ENCODE results near the gene CDKN2B. TPM values are rescaled to one million over a fixed set of nuclear protein-coding genes. Genes with fewer than 3 reads are reported as not detected.
A peak's percentile ranks its signal among the peaks of the same experiment; 100 is the strongest.

Gene CDKN2B
- total RNA-seq, 2 experiments from 2014 or later: not detected

DNA sequence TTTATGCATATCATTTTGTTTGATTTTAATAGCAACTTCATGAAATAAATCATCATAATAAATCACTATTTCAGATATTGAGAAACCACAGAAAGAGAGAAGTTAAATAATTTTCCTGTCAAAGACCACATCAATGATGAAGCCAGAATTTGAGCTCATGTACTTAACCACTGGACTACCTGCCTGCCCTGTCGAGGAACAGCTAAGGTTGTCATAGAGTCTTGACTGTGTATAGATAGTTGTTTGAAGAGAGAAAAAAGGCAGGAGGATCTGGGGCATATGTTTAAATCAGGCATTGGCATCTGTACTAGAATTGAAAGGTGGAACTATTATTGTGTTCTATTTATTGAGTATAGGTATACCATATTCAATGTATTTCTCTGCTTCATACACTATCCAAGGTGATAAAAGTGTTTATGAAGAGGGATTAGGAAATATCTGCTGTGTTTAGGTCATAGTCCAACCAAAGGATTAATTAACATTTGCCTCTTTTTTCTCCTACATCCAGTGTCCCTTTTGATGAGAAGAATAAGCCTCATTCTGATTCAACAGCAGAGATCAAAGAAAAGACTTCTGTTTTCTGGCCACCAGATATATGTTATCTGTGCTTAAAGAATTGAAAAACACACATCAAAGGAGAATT, 37.3 kb upstream of the CDKN2B start:
- DNase-seq (no peak), ATAC-seq (no peak)
- CTCF ChIA-PET: interaction anchor here (1.3 to 5.7 kb wide), 3 partner anchors 9 to 73 kb away, joined by 4 to 29 read pairs (median 4); partner anchors contain the start of gene CDKN2B
- intact Hi-C loops (cut with DNase I, micrococcal nuclease): no loop called here
- Mint-ChIP-seq H3K9me3 (ENCODE audit: low read depth) (no peaks in the 10 kb centered on the region), H3K4me1 (peaks cover 8% of the 10 kb centered on the region), H3K27me3 (peaks cover 24% of the 10 kb centered on the region), H3K27ac (no peak overlapping the region), H3K36me3 (ENCODE audit: low read depth) (no peaks in the 10 kb centered on the region), H3K4me3 (no peak overlapping the region)
- POLR2A ChIA-PET: no interaction called here

GRCh38 chr9:22045423-22045822, 36.3 kb upstream of the CDKN2B start:
- CTCF ChIA-PET: interaction anchor here (0.9 to 1.7 kb wide), 3 partner anchors 8 to 232 kb away, joined by 4 read pairs; no protein-coding TSS in a partner anchor

DNA sequence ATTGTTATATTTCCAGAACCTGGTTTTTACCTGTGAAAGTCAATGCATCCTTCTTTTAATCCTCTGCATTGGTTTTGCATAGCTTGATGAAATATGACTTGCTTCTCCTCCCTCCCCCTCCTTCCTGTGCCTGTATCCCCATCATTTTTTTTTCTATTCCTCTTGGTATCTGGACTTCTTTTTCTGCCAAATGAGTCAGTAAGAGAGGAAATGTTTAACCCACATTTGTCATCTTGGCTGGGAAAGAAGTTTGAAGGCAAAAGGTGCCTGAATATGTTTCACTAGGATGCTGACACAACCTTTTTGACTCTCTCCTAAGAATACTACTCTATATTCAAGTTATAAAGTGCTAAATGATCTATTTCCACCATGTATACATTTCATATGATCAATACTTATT, 35.5 kb upstream of the CDKN2B start:
- no peak overlapping the region for H3K27ac Mint-ChIP-seq
- intact Hi-C loops (cut with DNase I, micrococcal nuclease): no loop called here
- ATAC-seq (no peak), DNase-seq (no peak)
- peaks cover 3% of the 10 kb centered on the region for H3K4me1 Mint-ChIP-seq
- no peak overlapping the region for H3K4me3 Mint-ChIP-seq
- peaks cover 27% of the 10 kb centered on the region for H3K27me3 Mint-ChIP-seq
- POLR2A ChIA-PET: no interaction called here
- CTCF ChIA-PET: interaction anchor here (0.6 to 1.9 kb wide), 3 partner anchors 10 to 660 kb away, joined by 3 to 6 read pairs (median 3); no protein-coding TSS in a partner anchor
- no peaks in the 10 kb centered on the region for H3K9me3 Mint-ChIP-seq (ENCODE audit: low read depth)
- H3K36me3 Mint-ChIP-seq (ENCODE audit: low read depth): no peaks in the 10 kb centered on the region

More at GRCh38 chr9:22045423-22045822, 36.3 kb upstream of the CDKN2B start:
- intact Hi-C loops (cut with DNase I, micrococcal nuclease): no loop called here
- no peak overlapping the region for H3K27ac Mint-ChIP-seq
- H3K36me3 Mint-ChIP-seq (ENCODE audit: low read depth): no peaks in the 10 kb centered on the region
- peaks cover 27% of the 10 kb centered on the region for H3K27me3 Mint-ChIP-seq
- POLR2A ChIA-PET: no interaction called here
- no peak overlapping the region for H3K4me3 Mint-ChIP-seq
- ATAC-seq (no peak), DNase-seq (no peak)
- H3K9me3 Mint-ChIP-seq (ENCODE audit: low read depth): no peaks in the 10 kb centered on the region
- peaks cover 3% of the 10 kb centered on the region for H3K4me1 Mint-ChIP-seq

DNA sequence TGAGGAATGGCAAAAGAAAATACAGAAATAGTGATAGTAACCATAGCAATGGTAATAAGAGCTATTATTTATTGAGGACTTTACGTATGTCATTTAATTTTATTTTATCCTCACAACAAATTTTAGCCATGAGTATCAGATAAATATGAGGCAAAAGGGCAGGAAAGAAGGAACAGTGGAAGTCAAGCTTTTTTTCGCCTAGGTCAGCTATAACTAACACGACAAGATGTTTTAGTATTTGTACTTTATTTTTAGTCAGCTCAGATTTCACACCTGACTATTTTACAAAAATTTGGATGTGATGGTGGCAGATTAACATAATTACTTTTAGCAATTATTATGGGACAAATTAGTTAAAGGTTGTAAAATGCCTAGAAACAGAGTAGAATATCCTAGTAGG, 34.8 kb upstream of the CDKN2B start:
- H3K27me3 Mint-ChIP-seq: peaks cover 27% of the 10 kb centered on the region
- H3K36me3 Mint-ChIP-seq (ENCODE audit: low read depth): no peaks in the 10 kb centered on the region
- no peak for DNase-seq
- ATAC-seq: no peak
- H3K4me1 Mint-ChIP-seq: peaks cover 3% of the 10 kb centered on the region
- CTCF ChIA-PET: interaction anchor here (0.6 to 1.9 kb wide), 4 partner anchors 9 to 659 kb away, joined by 3 to 6 read pairs (median 3); no protein-coding TSS in a partner anchor
- H3K4me3 Mint-ChIP-seq: no peak overlapping the region
- no peak overlapping the region for H3K27ac Mint-ChIP-seq
- H3K9me3 Mint-ChIP-seq (ENCODE audit: low read depth): no peaks in the 10 kb centered on the region
- intact Hi-C loops (cut with DNase I, micrococcal nuclease): no loop called here
- POLR2A ChIA-PET: no interaction called here

DNA sequence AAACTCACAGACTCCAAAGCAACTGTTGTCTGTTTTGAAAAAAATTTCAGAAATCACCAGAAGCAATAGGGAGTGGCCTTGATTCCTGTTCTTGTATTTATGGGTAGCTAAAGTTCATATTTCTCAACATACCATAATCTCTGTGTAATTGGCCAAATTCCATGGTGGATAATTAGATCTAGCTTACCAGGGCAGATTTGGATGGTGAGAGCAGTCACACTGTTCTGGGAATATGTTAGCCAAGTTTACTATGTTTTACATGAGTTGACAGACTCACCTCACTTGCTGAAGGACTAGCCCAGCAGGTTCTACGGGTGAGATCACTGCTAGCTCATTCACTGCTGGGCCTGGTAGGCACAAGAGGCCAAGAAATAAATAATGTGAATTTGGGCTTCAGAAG, 32.7 kb upstream of the CDKN2B start:
- ATAC-seq (no peak), DNase-seq (no peak)
- no peaks in the 10 kb centered on the region for H3K9me3 Mint-ChIP-seq (ENCODE audit: low read depth)
- POLR2A ChIA-PET: no interaction called here
- peaks cover 5% of the 10 kb centered on the region for H3K4me1 Mint-ChIP-seq
- H3K4me3 Mint-ChIP-seq: no peak overlapping the region
- CTCF ChIA-PET: interaction anchor here (0.9 to 2.8 kb wide), 7 partner anchors 9 to 230 kb away, joined by 3 to 19 read pairs (median 4); no protein-coding TSS in a partner anchor
- intact Hi-C loops (cut with DNase I, micrococcal nuclease): no loop called here
- H3K27ac Mint-ChIP-seq: no peak overlapping the region
- peaks cover 16% of the 10 kb centered on the region for H3K27me3 Mint-ChIP-seq
- H3K36me3 Mint-ChIP-seq (ENCODE audit: low read depth): no peaks in the 10 kb centered on the region

GRCh38 chr9:22041344-22041743, 32.2 kb upstream of the CDKN2B start:
- H3K9me3 Mint-ChIP-seq (ENCODE audit: low read depth): no peaks in the 10 kb centered on the region
- DNase-seq (no peak), ATAC-seq (no peak)
- H3K36me3 Mint-ChIP-seq (ENCODE audit: low read depth): no peaks in the 10 kb centered on the region
- no peak overlapping the region for H3K27ac Mint-ChIP-seq
- peaks cover 5% of the 10 kb centered on the region for H3K4me1 Mint-ChIP-seq
- intact Hi-C loops (cut with DNase I, micrococcal nuclease): no loop called here
- H3K27me3 Mint-ChIP-seq: peaks cover 16% of the 10 kb centered on the region
- ChIA-PET CTCF (interaction anchor here (0.9 to 2.8 kb wide), 7 partner anchors 9 to 230 kb away, joined by 3 to 19 read pairs (median 4); no protein-coding TSS in a partner anchor), POLR2A (interaction anchor here (0.6 kb wide), 1 partner anchor 89 kb away, joined by 3 read pairs; no protein-coding TSS in a partner anchor)
- H3K4me3 Mint-ChIP-seq: no peak overlapping the region

DNA sequence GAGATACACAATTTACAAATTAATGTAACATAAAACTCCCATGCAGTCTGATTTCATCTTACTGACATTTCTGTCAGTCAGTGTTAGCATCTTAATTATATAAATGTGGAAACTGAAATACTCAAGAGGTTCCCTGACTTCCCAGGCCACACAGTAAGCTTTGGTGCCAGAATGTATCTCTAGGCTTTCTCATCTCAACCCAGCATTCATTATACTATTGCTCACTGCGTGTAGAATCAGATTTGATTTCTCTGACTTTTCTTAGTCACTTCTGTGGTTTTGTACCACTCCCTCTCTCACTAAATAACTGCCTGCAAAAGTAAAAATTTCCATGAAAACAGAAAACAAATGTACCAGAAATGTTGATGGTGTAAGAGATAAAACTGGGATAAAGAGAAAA, 31.7 kb upstream of the CDKN2B start:
- H3K4me3 Mint-ChIP-seq: no peak overlapping the region
- no peak overlapping the region for H3K27ac Mint-ChIP-seq
- H3K4me1 Mint-ChIP-seq: peaks cover 5% of the 10 kb centered on the region
- H3K27me3 Mint-ChIP-seq: peaks cover 16% of the 10 kb centered on the region
- CTCF ChIA-PET: interaction anchor here (0.8 to 2.8 kb wide), 6 partner anchors 32 to 229 kb away, joined by 3 to 19 read pairs (median 6); no protein-coding TSS in a partner anchor
- intact Hi-C loops (cut with DNase I, micrococcal nuclease): no loop called here
- no peaks in the 10 kb centered on the region for H3K9me3 Mint-ChIP-seq (ENCODE audit: low read depth)
- H3K36me3 Mint-ChIP-seq (ENCODE audit: low read depth): no peaks in the 10 kb centered on the region
- peak; percentile 74 for ATAC-seq
- no peak for DNase-seq
- POLR2A ChIA-PET: interaction anchor here (0.6 kb wide), 1 partner anchor 90 kb away, joined by 3 read pairs; no protein-coding TSS in a partner anchor

DNA sequence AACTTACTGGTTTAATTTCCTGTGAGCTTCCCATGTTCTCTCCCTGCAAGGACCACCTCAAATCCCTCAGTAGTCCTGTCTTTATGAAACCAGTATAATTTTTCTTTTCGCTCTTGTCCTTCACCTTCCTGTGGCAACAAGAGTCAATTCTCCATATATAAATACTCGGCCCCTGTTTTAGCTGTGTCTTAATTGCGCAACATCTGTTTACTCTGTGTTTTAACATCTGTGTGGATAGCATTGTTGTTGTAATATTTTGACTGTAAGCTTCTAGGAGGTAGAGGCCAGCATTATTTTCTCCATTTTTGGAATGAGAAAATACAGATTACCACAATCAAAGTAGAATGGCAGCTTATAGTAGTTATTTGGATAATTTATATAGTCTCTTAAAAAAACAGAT, 30.2 kb upstream of the CDKN2B start:
- Mint-ChIP-seq H3K27me3 (peaks cover 14% of the 10 kb centered on the region), H3K27ac (no peak overlapping the region), H3K36me3 (ENCODE audit: low read depth) (no peaks in the 10 kb centered on the region), H3K9me3 (ENCODE audit: low read depth) (no peaks in the 10 kb centered on the region), H3K4me1 (peaks cover 5% of the 10 kb centered on the region), H3K4me3 (no peak overlapping the region)
- DNase-seq (no peak), ATAC-seq (no peak)
- POLR2A ChIA-PET: no interaction called here
- CTCF ChIA-PET: interaction anchor here (0.8 to 3.8 kb wide), 8 partner anchors 16 to 605 kb away, joined by 3 to 24 read pairs (median 3); partner anchors contain the start of gene CDKN2B
- intact Hi-C loops (cut with DNase I, micrococcal nuclease): loop anchor here in 1 of 2 experiments (5.0 to 10.0 kb wide), 4 partner anchors 78 to 574 kb away; no protein-coding TSS in a partner anchor

GRCh38 chr9:22037954-22038690, 29.0 kb upstream of the CDKN2B start:
- CTCF ChIA-PET: interaction anchor here (0.6 to 4.7 kb wide), 20 partner anchors 8 to 547 kb away, joined by 3 to 40 read pairs (median 3); partner anchors contain the start of gene CDKN2B
- Mint-ChIP-seq H3K4me3 (no peak overlapping the region), H3K4me1 (peaks cover 5% of the 10 kb centered on the region), H3K36me3 (ENCODE audit: low read depth) (no peaks in the 10 kb centered on the region), H3K27me3 (peaks cover 14% of the 10 kb centered on the region), H3K9me3 (ENCODE audit: low read depth) (no peaks in the 10 kb centered on the region), H3K27ac (no peak overlapping the region)
- POLR2A ChIA-PET: no interaction called here
- ATAC-seq: no peak
- no peak for DNase-seq
- intact Hi-C loops (cut with DNase I, micrococcal nuclease): loop anchor here (1.0 to 10.0 kb wide), 6 partner anchors 29 to 573 kb away; partner anchors contain the start of gene CDKN2B (in 1 of the 2)

DNA sequence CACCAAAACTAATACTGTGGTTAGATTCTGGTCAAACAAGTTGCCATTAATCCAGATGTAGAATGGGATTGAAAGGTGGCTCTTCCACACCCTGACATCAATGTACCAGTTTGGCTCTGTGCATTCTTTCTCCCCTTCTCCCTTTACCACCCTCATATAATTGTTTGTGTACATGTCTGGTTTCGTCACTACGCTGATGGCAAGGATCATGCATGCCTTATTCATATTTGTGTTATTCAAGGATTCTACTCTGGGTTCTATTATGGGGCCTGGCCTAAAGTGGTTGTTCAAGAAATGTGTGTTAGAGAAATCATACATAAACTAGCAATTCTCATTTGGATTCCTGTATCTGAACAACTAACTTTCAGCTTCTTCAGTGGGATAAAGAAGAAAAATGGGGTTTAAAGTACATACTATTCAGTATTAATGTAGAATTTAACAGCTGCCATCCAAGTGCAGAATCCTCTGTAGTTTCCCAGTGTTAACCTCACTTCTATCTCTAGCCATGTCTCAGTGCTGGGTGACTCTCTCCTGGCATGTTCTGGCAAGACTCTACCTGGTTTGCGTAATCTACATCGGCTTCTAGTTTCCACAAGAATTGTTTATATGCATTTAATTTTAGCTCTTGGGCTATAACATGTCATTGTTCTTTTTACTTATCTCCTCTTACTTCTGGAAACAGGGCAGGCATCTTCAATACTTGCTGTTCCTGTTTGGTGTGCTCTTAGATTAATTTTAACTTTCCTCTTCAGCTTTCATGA, 27.9 kb upstream of the CDKN2B start:
- Mint-ChIP-seq H3K36me3 (ENCODE audit: low read depth) (no peaks in the 10 kb centered on the region), H3K27ac (no peak overlapping the region), H3K9me3 (ENCODE audit: low read depth) (no peaks in the 10 kb centered on the region), H3K4me1 (peaks cover 5% of the 10 kb centered on the region), H3K27me3 (peaks cover 9% of the 10 kb centered on the region), H3K4me3 (no peak overlapping the region)
- intact Hi-C loops (cut with DNase I, micrococcal nuclease): loop anchor here in 1 of 2 experiments (2.0 to 10.0 kb wide), 5 partner anchors 28 to 572 kb away; partner anchors contain the start of gene CDKN2B
- ChIA-PET POLR2A (no interaction called here), CTCF (interaction anchor here (0.9 to 4.7 kb wide), 14 partner anchors 9 to 545 kb away, joined by 3 to 40 read pairs (median 4); partner anchors contain the start of gene CDKN2B)
- ATAC-seq: no peak
- DNase-seq: no peak
